Hepatocyte (in vitro differentiated cells): ENCODE data around the gene SHROOM1.

ENCODE experiments used
- CTCF ChIP-seq: fragments of 200-600 bp; sonication (generic); IDR thresholded peaks from 2 replicates; pipeline ENCODE4 v1.5.1; 2016; ENCODE audit warnings: antibody characterized with exemption, mild to moderate bottlenecking; ENCODE audit not compliant: poor library complexity
- EZH2 ChIP-seq: fragments of 200-600 bp; sonication (generic); IDR thresholded peaks from 2 replicates; pipeline ENCODE4 v1.6.1; 2016; ENCODE audit warnings: antibody characterized with exemption, mild to moderate bottlenecking, borderline replicate concordance
- EZH2phosphoT487 ChIP-seq: fragments of 200-600 bp; sonication (generic); IDR thresholded peaks from one replicate; pipeline ENCODE4 v1.6.1; 2018; ENCODE audit warnings: antibody characterized with exemption, mild to moderate bottlenecking, low read depth, moderate library complexity; ENCODE audit not compliant: unreplicated experiment, severe bottlenecking

DNA sequence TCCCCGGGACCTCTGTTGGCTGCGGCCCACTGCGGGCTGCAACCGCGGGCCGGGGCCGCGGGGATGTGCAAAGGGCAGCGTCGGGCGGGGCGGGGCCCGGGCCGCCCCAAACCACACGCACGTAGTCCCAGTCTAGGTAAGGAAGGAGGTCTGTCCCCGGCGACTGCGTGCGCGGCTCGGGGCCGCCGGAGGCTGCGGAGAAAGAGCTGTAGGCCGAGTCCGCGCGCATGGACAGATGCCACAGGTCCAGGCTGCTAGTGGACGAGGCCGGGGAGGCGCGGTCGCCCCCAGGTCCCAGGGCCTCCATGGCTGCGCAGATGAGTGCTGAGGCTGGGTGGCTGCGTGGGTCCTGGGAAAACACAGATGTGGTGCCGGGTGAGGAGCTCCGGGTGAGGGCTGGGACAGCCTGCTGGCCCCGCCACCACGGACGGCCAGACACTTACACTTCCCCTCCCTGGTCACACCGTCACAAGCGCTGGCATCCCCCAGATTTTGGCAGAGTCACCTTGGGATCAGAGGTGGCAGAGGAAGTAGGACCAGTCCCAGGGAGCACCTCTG, 4.5 kb downstream of the SHROOM1 start:
- TF ChIP-seq EZH2phosphoT487 (no peak), EZH2 (no peak), CTCF (no peak)
